Measurements from ENCODE around the gene PDCL2.
A peak's percentile ranks its signal among the peaks of the same experiment; 100 is the strongest.

The PDCL2 gene

GRCh38 chr4:55530691-55531090 is 61.4 kb downstream of the PDCL2 start:
- no peak for DNase-seq

DNA sequence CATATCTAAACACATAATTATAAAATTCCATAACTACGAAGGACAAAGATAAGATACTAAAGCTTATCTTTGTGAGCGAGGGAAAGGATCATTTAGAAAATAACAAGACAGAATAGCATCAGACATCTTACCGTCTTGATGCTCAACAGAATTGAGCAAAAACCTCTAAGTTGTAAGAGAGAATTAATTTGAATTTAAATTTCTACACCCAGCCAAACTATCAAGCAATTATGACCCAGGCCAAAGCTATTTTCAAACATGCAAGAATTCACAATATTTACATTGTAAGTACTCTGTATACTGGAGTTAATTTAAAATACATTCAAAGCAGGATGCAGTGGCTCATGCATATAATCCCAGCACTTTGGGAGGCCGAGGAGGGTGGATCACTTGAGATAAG is 61.9 kb downstream of the PDCL2 start:
- DNase-seq = no peak

DNA sequence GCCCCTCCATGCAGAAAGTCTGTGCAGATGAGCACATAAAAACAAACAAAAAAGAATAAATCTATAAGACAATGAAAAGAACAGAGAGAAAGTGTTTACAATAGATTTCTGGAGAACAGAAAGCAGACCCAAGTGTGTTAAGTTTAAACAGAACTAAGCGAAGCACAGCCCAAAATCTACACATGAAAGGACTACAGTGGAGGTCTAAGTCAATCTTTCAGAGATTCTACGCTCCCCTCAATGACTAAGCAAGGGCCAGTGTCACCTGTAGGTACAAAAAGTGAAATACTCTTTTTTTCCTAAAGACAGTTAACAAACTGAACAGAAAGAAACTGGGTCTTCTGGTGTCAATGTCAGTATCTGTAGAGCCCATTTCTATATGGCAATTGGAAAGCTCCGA is 63.6 kb downstream of the PDCL2 start:
- DNase-seq = no peak

DNA sequence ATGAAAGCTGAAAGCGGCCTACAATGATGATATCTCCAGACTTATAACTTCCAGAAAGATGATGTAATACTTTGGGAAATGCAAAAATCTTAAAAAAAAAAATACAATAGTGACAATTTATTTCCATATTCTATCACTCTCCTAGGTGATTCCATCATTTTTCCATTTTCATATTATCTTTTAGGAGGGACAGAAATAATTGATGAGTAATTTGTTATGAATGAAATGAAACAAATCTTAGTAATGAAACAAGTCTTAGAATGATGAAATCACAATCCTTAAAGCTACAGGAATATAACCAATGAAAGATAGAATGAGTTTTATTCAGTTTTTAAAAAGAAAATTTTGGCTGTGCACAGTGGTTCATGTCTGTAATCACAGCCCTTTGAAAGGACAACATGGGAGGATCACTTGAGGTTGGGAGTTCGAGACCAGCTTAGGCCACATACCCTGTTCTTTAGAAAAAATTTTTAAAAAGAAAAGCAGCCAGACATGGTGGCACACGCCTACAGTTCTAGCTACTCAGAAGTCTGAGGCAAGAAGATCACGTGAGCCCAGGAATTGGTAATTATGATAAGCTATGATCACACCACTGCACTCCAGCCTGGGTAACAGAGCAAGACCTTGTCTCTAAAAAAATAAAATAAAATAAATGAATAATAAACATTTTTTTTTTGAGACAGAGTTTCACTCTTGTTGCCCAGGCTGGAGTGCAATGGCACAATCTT is 67.0 kb downstream of the PDCL2 start:
- DNase-seq = no peak

DNA sequence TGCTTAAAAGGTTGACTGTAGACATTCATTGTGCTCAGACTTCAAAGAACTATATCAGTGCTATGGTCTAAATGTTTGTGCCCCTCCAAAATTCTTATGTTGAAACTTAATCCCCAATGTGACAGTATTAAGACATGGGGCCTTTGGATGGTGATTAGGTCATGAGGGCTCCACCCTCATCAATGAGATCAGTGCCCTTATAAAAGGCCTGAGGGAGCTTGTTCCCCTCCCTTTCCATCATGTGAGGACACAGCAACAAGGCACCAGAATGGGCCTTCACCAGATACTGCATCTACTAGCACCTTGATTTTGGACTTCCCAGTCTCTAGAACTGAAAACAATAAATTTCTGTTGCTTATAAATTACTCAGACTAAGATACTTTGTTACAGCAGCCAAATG is 73.6 kb downstream of the PDCL2 start:
- DNase-seq = no peak

DNA sequence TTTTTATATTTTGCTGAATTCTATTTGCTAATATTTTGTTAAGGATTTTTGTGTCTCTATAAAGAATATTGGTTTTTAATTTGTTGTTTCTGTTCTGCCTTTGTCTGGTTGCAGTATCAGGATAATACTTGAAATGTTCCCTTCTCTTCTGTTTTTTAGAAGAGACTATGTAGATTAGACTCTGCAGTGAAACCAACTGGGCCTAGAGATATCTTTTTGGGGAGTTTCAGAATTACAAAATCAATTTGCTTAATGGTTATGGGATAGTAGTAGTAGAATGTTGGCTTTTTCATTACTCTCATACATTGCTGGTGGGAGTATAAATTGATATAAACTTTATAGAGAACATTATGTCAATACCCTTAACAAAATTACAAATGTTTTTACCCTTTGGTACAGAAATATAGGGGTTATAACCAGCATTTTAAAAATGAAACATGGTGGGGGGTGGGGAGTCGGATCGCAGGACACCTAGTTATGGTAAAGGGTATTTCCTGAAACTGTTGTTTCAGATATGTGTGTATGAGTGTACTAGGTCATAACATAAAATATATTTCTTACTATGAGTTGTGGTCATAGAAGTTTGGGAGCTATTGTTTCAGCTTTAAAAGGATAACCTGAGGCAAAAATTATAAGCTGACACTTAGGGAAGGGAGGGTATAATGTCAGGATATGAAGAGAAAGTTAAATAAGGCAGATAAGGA is 74.4 kb downstream of the PDCL2 start:
- no peak for DNase-seq

- DNase-seq = peak; percentile 2
Observed at GRCh38 chr4:55512922-55513571, 79.0 kb downstream of the PDCL2 start.

- DNase-seq = no peak
Observed at GRCh38 chr4:55512077-55512476, 80.0 kb downstream of the PDCL2 start.

DNA sequence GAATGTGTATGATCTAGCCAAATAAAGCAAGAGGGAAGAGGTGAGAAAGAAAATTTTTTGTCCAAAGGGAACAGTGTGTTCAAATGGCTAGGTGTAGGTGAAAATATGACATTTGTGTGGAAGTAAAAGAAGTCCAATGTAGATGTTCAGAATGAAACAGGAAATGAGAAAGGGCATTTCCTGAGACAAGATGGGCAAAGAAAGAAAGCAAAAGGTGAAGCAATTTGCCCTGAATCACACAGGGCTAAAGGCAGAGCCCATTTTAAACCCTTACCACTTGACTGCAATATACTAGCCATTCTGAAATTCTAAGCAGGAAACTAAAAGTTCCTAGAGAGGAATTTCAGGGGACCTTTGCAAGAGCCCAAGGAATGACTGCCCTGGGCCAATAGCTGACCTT is 81.4 kb downstream of the PDCL2 start:
- no peak for DNase-seq

DNA sequence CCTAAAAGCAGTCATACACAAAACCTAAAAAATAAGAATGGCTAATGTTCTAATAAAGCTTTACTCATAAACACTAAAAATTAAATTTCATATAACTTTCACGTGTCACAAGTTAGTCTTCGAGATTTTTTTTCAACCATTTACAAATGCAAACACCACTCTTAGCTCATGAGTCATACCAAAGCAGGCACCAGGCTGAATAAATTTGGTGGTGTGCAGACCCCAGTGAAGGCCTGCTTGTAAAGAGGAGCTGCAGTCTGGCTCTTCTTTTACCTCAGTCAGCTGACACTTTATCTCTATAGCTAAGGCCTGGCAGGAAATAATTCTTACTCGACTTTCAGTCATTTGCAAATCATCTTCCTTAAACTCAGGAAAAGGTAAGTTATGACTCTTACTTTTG is 82.8 kb downstream of the PDCL2 start:
- no peak for DNase-seq

DNA sequence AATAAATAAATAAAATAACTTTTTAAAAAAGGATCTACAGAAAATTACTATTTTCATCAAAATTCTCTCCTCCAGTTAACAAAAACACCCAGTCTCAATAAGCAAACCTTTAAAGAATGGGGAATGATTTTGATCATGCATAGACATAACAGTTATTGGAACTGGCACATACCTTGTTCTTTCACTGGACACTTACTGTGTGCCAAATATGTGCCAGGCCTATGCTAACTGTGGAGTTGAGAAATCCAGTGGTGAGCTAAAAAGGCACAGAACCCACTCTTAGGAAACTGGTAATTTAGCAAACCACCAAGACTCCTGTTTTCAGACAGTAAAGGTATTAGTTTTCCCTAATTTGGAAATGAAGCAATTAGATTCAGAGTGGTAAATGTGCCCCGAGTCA is 84.4 kb downstream of the PDCL2 start:
- DNase-seq = no peak
